ENCODE results near the gene KIF6.
"Not testable (repeated sequence)": the region's sequence is repeated elsewhere in the genome, so short reads cannot be mapped to it uniquely, and the experiment has no call there.

Gene KIF6

GRCh38 chr6:39302669-39303424, 422.4 kb downstream of the KIF6 start:
- DNase-seq = peak; percentile 32

GRCh38 chr6:39302011-39302410, 423.2 kb downstream of the KIF6 start:
- DNase-seq = no peak

GRCh38 chr6:39301606-39302005, 423.6 kb downstream of the KIF6 start:
- DNase-seq = no peak

- DNase-seq = no peak
Measured at GRCh38 chr6:39300739-39301138, 424.5 kb downstream of the KIF6 start.

- DNase-seq = no peak
Measured at GRCh38 chr6:39298061-39298460, 427.1 kb downstream of the KIF6 start.

GRCh38 chr6:39296745-39297640, 428.2 kb downstream of the KIF6 start:
- DNase-seq = no peak

GRCh38 chr6:39295611-39296011, 429.6 kb downstream of the KIF6 start:
- DNase-seq = no peak

GRCh38 chr6:39294899-39295298, 430.3 kb downstream of the KIF6 start:
- no peak for DNase-seq

GRCh38 chr6:39294133-39294532, 431.1 kb downstream of the KIF6 start:
- DNase-seq = no peak

GRCh38 chr6:39292637-39293036, 432.6 kb downstream of the KIF6 start:
- no peak for DNase-seq

GRCh38 chr6:39289490-39289889, 435.7 kb downstream of the KIF6 start:
- DNase-seq = no peak

GRCh38 chr6:39287601-39288000, 437.6 kb downstream of the KIF6 start:
- no peak for DNase-seq

GRCh38 chr6:39286596-39286995, 438.6 kb downstream of the KIF6 start:
- not testable (repeated sequence) for DNase-seq

- no peak for DNase-seq
Measured at GRCh38 chr6:39282774-39283173, 442.4 kb downstream of the KIF6 start.

- no peak for DNase-seq
Measured at GRCh38 chr6:39281312-39281980, 443.8 kb downstream of the KIF6 start.

- DNase-seq = no peak
Measured at GRCh38 chr6:39280247-39280731, 444.9 kb downstream of the KIF6 start.
